ENCODE data around the gene ZYG11A. TPM values are rescaled to one million over a fixed set of nuclear protein-coding genes. Genes with fewer than 3 reads are reported as not detected.

The ZYG11A gene
- total and polyA plus RNA-seq, 2 of the 13 experiments (the other 11 are each of a cell fraction or from before 2014, with no cell fraction given) = not detected

DNA sequence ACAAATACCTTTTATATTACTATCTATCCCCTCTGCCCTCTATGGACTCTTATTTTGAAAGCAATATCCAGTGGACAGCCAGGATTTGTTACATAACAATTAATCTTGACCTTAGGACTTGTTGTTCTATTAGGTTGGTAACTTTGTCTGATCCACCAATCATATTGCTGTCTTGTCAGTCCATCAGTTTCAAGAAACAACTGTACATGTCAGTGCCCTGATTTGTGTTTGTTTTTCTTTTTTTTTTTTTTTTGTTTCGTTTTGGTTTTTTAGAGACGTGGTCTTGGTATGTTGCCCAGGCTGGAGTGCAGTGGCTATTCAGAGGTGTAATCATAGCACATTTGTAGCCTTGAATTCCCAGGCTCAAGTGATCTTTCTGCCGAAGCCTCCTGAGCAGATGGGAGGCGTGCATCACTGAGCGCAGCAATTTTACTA lies 83.0 kb downstream of the ZYG11A start (continued):
- TF ChIP-seq, protein P1, sequence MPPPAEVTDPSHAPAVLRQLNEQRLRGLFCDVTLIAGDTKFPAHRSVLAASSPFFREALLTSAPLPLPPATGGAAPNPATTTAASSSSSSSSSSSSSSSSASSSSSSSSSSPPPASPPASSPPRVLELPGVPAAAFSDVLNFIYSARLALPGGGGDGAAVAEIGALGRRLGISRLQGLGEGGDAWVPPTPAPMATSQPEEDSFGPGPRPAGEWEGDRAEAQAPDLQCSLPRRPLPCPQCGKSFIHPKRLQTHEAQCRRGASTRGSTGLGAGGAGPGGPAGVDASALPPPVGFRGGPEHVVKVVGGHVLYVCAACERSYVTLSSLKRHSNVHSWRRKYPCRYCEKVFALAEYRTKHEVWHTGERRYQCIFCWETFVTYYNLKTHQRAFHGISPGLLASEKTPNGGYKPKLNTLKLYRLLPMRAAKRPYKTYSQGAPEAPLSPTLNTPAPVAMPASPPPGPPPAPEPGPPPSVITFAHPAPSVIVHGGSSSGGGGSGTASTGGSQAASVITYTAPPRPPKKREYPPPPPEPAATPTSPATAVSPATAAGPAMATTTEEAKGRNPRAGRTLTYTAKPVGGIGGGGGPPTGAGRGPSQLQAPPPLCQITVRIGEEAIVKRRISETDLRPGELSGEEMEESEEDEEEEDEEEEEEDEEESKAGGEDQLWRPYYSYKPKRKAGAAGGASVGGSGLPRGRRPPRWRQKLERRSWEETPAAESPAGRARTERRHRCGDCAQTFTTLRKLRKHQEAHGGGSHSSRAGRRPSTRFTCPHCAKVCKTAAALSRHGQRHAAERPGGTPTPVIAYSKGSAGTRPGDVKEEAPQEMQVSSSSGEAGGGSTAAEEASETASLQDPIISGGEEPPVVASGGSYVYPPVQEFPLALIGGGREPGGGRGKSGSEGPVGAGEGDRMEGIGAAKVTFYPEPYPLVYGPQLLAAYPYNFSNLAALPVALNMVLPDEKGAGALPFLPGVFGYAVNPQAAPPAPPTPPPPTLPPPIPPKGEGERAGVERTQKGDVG (CRISPR knock-in tag; IDR thresholded peaks at IDR 0.05; ENCODE audit: borderline replicate concordance) = no peak
- TF ChIP-seq FOXP1 (IDR thresholded peaks at IDR 0.05) = peak; percentile 54; the same call in 1 of the 2 replicates
- peak; percentile 79 for TF ChIP-seq FOXP1 (CRISPR knock-in tag; IDR thresholded peaks at IDR 0.05)
- TF ChIP-seq SMAD1 (CRISPR knock-in tag; IDR thresholded peaks at IDR 0.05; ENCODE audit: borderline replicate concordance, low read depth) = no peak
- no peak for TF ChIP-seq HMG20B (CRISPR knock-in tag; conservative IDR thresholded peaks at IDR 0.05)
- TF ChIP-seq ETV6 (CRISPR knock-in tag; conservative IDR thresholded peaks at IDR 0.05) = no peak
- TF ChIP-seq CHD4 (IDR thresholded peaks at IDR 0.05; ENCODE audit: borderline replicate concordance, low read length) = 0 out of 2 replicates have a peak, but pooled peaks have one; percentile 16
- no peak for TF ChIP-seq PHF20 (CRISPR knock-in tag; IDR thresholded peaks at IDR 0.05)
- TF ChIP-seq IKZF4 (CRISPR knock-in tag; IDR thresholded peaks at IDR 0.05; ENCODE audit: borderline replicate concordance, low read depth, not compliant biosample characterization) = no peak
- no peak for TF ChIP-seq ZNF160 (CRISPR knock-in tag; IDR thresholded peaks at IDR 0.05)
- no peak for TF ChIP-seq BRD4 (CRISPR knock-in tag; IDR thresholded peaks at IDR 0.05)
- TF ChIP-seq TAF1 (CRISPR knock-in tag; IDR thresholded peaks at IDR 0.05) = no peak
- TF ChIP-seq ZSCAN21 (CRISPR knock-in tag; IDR thresholded peaks at IDR 0.05; ENCODE audit: borderline replicate concordance) = no peak
- no peak for TF ChIP-seq MIER3 (CRISPR knock-in tag; IDR thresholded peaks at IDR 0.05; ENCODE audit: borderline replicate concordance)
- no peak for TF ChIP-seq MIER2 (CRISPR knock-in tag; IDR thresholded peaks at IDR 0.05)
- TF ChIP-seq, protein P2, sequence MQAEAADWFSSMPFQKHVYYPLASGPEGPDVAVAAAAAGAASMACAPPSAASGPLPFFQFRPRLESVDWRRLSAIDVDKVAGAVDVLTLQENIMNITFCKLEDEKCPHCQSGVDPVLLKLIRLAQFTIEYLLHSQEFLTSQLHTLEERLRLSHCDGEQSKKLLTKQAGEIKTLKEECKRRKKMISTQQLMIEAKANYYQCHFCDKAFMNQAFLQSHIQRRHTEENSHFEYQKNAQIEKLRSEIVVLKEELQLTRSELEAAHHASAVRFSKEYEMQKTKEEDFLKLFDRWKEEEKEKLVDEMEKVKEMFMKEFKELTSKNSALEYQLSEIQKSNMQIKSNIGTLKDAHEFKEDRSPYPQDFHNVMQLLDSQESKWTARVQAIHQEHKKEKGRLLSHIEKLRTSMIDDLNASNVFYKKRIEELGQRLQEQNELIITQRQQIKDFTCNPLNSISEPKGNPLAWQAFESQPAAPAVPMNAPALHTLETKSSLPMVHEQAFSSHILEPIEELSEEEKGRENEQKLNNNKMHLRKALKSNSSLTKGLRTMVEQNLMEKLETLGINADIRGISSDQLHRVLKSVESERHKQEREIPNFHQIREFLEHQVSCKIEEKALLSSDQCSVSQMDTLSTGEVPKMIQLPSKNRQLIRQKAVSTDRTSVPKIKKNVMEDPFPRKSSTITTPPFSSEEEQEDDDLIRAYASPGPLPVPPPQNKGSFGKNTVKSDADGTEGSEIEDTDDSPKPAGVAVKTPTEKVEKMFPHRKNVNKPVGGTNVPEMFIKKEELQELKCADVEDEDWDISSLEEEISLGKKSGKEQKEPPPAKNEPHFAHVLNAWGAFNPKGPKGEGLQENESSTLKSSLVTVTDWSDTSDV (CRISPR knock-in tag; IDR thresholded peaks at IDR 0.05) = no peak
- TF ChIP-seq, protein P3, sequence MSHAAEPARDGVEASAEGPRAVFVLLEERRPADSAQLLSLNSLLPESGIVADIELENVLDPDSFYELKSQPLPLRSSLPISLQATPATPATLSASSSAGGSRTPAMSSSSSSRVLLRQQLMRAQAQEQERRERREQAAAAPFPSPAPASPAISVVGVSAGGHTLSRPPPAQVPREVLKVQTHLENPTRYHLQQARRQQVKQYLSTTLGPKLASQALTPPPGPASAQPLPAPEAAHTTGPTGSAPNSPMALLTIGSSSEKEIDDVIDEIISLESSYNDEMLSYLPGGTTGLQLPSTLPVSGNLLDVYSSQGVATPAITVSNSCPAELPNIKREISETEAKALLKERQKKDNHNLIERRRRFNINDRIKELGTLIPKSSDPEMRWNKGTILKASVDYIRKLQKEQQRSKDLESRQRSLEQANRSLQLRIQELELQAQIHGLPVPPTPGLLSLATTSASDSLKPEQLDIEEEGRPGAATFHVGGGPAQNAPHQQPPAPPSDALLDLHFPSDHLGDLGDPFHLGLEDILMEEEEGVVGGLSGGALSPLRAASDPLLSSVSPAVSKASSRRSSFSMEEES (CRISPR knock-in tag; IDR thresholded peaks at IDR 0.05) = no peak
- TF ChIP-seq RFX1 (IDR thresholded peaks at IDR 0.05) = no peak
- TF ChIP-seq, protein P4, sequence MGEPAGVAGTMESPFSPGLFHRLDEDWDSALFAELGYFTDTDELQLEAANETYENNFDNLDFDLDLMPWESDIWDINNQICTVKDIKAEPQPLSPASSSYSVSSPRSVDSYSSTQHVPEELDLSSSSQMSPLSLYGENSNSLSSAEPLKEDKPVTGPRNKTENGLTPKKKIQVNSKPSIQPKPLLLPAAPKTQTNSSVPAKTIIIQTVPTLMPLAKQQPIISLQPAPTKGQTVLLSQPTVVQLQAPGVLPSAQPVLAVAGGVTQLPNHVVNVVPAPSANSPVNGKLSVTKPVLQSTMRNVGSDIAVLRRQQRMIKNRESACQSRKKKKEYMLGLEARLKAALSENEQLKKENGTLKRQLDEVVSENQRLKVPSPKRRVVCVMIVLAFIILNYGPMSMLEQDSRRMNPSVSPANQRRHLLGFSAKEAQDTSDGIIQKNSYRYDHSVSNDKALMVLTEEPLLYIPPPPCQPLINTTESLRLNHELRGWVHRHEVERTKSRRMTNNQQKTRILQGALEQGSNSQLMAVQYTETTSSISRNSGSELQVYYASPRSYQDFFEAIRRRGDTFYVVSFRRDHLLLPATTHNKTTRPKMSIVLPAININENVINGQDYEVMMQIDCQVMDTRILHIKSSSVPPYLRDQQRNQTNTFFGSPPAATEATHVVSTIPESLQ (CRISPR knock-in tag; conservative IDR thresholded peaks at IDR 0.05) = no peak
- no peak for TF ChIP-seq KLF6 (CRISPR knock-in tag; IDR thresholded peaks at IDR 0.05)
- TF ChIP-seq ZNF816 (CRISPR knock-in tag; IDR thresholded peaks at IDR 0.05; ENCODE audit: borderline replicate concordance) = no peak; the same call in 1 of the 2 replicates
- TF ChIP-seq ELF3 (CRISPR knock-in tag; IDR thresholded peaks at IDR 0.05) = no peak
- no peak for TF ChIP-seq KDM6A (CRISPR knock-in tag; IDR thresholded peaks at IDR 0.05; ENCODE audit: low read depth)

Measured in HepG2 (cell line).